HG02678 (cell line): ENCODE data around the gene CAND1.

ENCODE experiments used
- ATAC-seq: cut with Tn5 transposase; IDR thresholded peaks from one replicate; pipeline ENCODE4 v1.9.1; 2021; ENCODE audit warnings: mild to moderate bottlenecking, moderate library complexity; ENCODE audit not compliant: unreplicated experiment

CAND1 gene

GRCh38 chr12:67268896-67269632, at the start of gene CAND1:
TSS of gene CAND1 (plus strand) at chr12:67269358. CDS start at chr12:67269718, 360 bp downstream.
- peak; percentile 74 for ATAC-seq

- no peak for ATAC-seq
Observed at GRCh38 chr12:67220065-67220464, 49.1 kb upstream of the CAND1 start.

- ATAC-seq: no peak
Observed at GRCh38 chr12:67222302-67222701, 46.9 kb upstream of the CAND1 start.

GRCh38 chr12:67223225-67223624, 45.9 kb upstream of the CAND1 start:
- no peak for ATAC-seq

GRCh38 chr12:67237231-67237630, 31.9 kb upstream of the CAND1 start:
- no peak for ATAC-seq

GRCh38 chr12:67239061-67239460, 30.1 kb upstream of the CAND1 start:
- ATAC-seq: no peak

- ATAC-seq: no peak
Observed at GRCh38 chr12:67241482-67241881, 27.7 kb upstream of the CAND1 start.

- ATAC-seq: no peak
Observed at GRCh38 chr12:67243260-67243659, 25.9 kb upstream of the CAND1 start.

- ATAC-seq: no peak
Observed at GRCh38 chr12:67245571-67245970, 23.6 kb upstream of the CAND1 start.

GRCh38 chr12:67251012-67251411, 18.1 kb upstream of the CAND1 start:
- no peak for ATAC-seq

- ATAC-seq: no peak
Observed at GRCh38 chr12:67254372-67255026, 14.7 kb upstream of the CAND1 start.

GRCh38 chr12:67256649-67257048, 12.5 kb upstream of the CAND1 start:
- no peak for ATAC-seq

GRCh38 chr12:67263471-67263870, 5.7 kb upstream of the CAND1 start:
- no peak for ATAC-seq

GRCh38 chr12:67268335-67268895, 743 bp upstream of the CAND1 start:
- peak; percentile 76 for ATAC-seq

- peak; percentile 10 for ATAC-seq
Observed at GRCh38 chr12:67269633-67270573, 745 bp downstream of the CAND1 start.

GRCh38 chr12:67270622-67271021, 1.5 kb downstream of the CAND1 start:
- no peak for ATAC-seq

GRCh38 chr12:67271976-67272375, 2.8 kb downstream of the CAND1 start:
- no peak for ATAC-seq

GRCh38 chr12:67274186-67274585, 5.0 kb downstream of the CAND1 start:
- ATAC-seq: no peak

- ATAC-seq: no peak
Observed at GRCh38 chr12:67275380-67275913, 6.3 kb downstream of the CAND1 start.

GRCh38 chr12:67276421-67276820, 7.3 kb downstream of the CAND1 start:
- no peak for ATAC-seq

- ATAC-seq: no peak
Observed at GRCh38 chr12:67279637-67280036, 10.5 kb downstream of the CAND1 start.
